Psoas muscle (tissue), 8 donors: Measurements from ENCODE around the gene SIGLEC14. TPM values are rescaled to one million over a fixed set of nuclear protein-coding genes. Genes with fewer than 3 reads are reported as not detected.
"Not testable (repeated sequence)": the region's sequence is repeated elsewhere in the genome, so short reads cannot be mapped to it uniquely, and the experiment has no call there.

Experiments
- ATAC-seq, 4 donors: fragments of 200-7000 bp; cut with Tn5 transposase; one replicate each; pipeline ENCODE4 v1.9.1; 2020; ENCODE audit warnings: moderate library complexity in 3 of 4, mild to moderate bottlenecking in 2 of 4
- DNase-seq, 2 donors: peaks; one replicate each; pipeline ENCODE4 v3.0.0-alpha.2; 2020
- H3K27ac ChIP-seq: fragments of 200-600 bp; one replicate; pipeline ENCODE4 v1.8.0; 2022
- H3K27me3 ChIP-seq, 3 donors: fragments of 200-600 bp in 1 of 3; one replicate each; pipeline versions ENCODE4 v1.6.1 to v1.8.0; 2013 to 2022; ENCODE audit warnings: low read length in 2 of 3, mild to moderate bottlenecking in 2 of 3, moderate library complexity in 1 of 3; ENCODE audit not compliant: insufficient read depth in 3 of 3
- H3K36me3 ChIP-seq, 2 donors: fragments of 200-600 bp in 1 of 2; one replicate each; pipeline versions ENCODE4 v1.6.1 to v1.8.0; 2013 to 2022; ENCODE audit warnings: low read depth in 1 of 2, mild to moderate bottlenecking in 1 of 2, moderate library complexity in 1 of 2; ENCODE audit not compliant: insufficient read depth in 1 of 2
- H3K4me1 ChIP-seq: fragments of 200-600 bp; one replicate; pipeline ENCODE4 v1.8.0; 2022
- H3K4me3 ChIP-seq: fragments of 200-600 bp; one replicate; pipeline ENCODE4 v1.8.0; 2022; ENCODE audit warnings: mild to moderate bottlenecking
- H3K9me3 ChIP-seq: fragments of 200-600 bp; one replicate; pipeline ENCODE4 v1.8.0; 2022
- WGBS, 3 donors: extraction: QIAGEN DNeasy Blood & Tissue Kit; methylation state at CpG; one replicate each; pipeline versions ENCODE4 v1.1.6 to v1.1.7; 2013; 5-methylcytosine and 5-hydroxymethylcytosine counted together
- intact Hi-C, 2 donors: fragments of 100-400 bp; cut with DNase I; formaldehyde crosslinking; loops; one replicate each; pipeline versions ENCODE4 v1.11.0 to v1.14.2; 2022
- polyA plus RNA-seq, 3 donors: library from polyadenylated mRNA; stranded (reverse); fragments of 200-250 nt; gene quantifications; one replicate each; pipeline ENCODE4 v1.2.3, GENCODE V29; 2013
- total RNA-seq, 4 donors: library from RNA; stranded (reverse); fragmentation: NEBNext Ultra II Directional in 2 of 4; extraction: Animal tissue kit (Norgen Biotek cat#: 25700) in 2 of 4; gene quantifications; one replicate each; pipeline versions ENCODE4 v1.2.1 to v1.2.4, GENCODE V29; 2021 to 2023
- TF ChIP-seq, protein P1 (sequence below): fragments of 200-600 bp; IDR thresholded peaks from one replicate; pipeline ENCODE4 v1.8.0; 2022; ENCODE audit warnings: antibody characterized with exemption
- donor health status: healthy with polysubstance abuse.
- donor health status: DM: no; HTN: no; CAD: no; lungs with moderate emphysema.
- donor health status: Bipolar disorder and iron deficiency.
- donor health status: healthy.
- donor health status: DM: yes; HTN: yes; CAD: no.
- donor health status: DM: no; HTN: no; CAD: no.
- donor health status: DM: no; HTN: no; CAD: no.
- donor health status: DM: yes; HTN: yes; CAD: no.

SIGLEC14 gene
- total and polyA plus RNA-seq, 7 donors = 0.07 to 1.9 (median 0.93) TPM

GRCh38 chr19:51640386-51640785 is 6.2 kb downstream of the SIGLEC14 start:
- no peaks in the 10 kb centered on the region for H3K4me1 ChIP-seq
- ATAC-seq (no peak), DNase-seq (no peak)
- H3K36me3 ChIP-seq = no peaks in the 10 kb centered on the region
- intact Hi-C loops = no loop called here
- no peaks in the 10 kb centered on the region for H3K9me3 ChIP-seq
- TF ChIP-seq, protein P1, sequence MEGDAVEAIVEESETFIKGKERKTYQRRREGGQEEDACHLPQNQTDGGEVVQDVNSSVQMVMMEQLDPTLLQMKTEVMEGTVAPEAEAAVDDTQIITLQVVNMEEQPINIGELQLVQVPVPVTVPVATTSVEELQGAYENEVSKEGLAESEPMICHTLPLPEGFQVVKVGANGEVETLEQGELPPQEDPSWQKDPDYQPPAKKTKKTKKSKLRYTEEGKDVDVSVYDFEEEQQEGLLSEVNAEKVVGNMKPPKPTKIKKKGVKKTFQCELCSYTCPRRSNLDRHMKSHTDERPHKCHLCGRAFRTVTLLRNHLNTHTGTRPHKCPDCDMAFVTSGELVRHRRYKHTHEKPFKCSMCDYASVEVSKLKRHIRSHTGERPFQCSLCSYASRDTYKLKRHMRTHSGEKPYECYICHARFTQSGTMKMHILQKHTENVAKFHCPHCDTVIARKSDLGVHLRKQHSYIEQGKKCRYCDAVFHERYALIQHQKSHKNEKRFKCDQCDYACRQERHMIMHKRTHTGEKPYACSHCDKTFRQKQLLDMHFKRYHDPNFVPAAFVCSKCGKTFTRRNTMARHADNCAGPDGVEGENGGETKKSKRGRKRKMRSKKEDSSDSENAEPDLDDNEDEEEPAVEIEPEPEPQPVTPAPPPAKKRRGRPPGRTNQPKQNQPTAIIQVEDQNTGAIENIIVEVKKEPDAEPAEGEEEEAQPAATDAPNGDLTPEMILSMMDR = no peak
- no peaks in the 10 kb centered on the region for H3K27me3 ChIP-seq
- 77 to 86% (median 80%) methylated on average over 3 of the region's 3 CpGs for WGBS, 3 donors
- no peak overlapping the region for H3K27ac ChIP-seq
- H3K4me3 ChIP-seq = no peak overlapping the region

GRCh38 chr19:51639916-51640315 is 6.7 kb downstream of the SIGLEC14 start:
- Histone ChIP-seq H3K4me1 (no peaks in the 10 kb centered on the region), H3K9me3 (no peaks in the 10 kb centered on the region), H3K27me3 (no peaks in the 10 kb centered on the region), H3K36me3 (no peaks in the 10 kb centered on the region), H3K4me3 (no peak overlapping the region), H3K27ac (no peak overlapping the region)
- TF ChIP-seq, protein P1 = no peak
- intact Hi-C loops = no loop called here
- 64 to 75% (median 69%) methylated on average over 4 of the region's 4 CpGs for WGBS, 3 donors
- no peak for DNase-seq
- no peak for ATAC-seq

- intact Hi-C loops = no loop called here
- Histone ChIP-seq H3K4me3 (no peak overlapping the region), H3K27ac (no peak overlapping the region), H3K4me1 (no peaks in the 10 kb centered on the region), H3K27me3 (no peaks in the 10 kb centered on the region), H3K9me3 (no peaks in the 10 kb centered on the region), H3K36me3 (no peaks in the 10 kb centered on the region)
- DNase-seq = no peak
- TF ChIP-seq, protein P1 = peak; percentile 8
- no peak for ATAC-seq
- 15 to 21% (median 19%) methylated on average over 5 of the region's 5 CpGs for WGBS, 3 donors
These were observed 9.2 kb downstream of the SIGLEC14 start for GRCh38 chr19:51637362-51637978.

GRCh38 chr19:51632126-51632525 is 14.5 kb downstream of the SIGLEC14 start:
- ATAC-seq (no peak), DNase-seq (no peak)
- Histone ChIP-seq H3K36me3 (no peaks in the 10 kb centered on the region), H3K9me3 (no peaks in the 10 kb centered on the region), H3K27ac (no peak overlapping the region), H3K4me1 (no peaks in the 10 kb centered on the region), H3K4me3 (no peak overlapping the region), H3K27me3 (peaks cover 0 to 3% (median 0%) of the 10 kb centered on the region in 3 donors)
- intact Hi-C loops = no loop called here
- WGBS, 3 donors = 63 to 84% (median 74%) methylated on average over 5 of the region's 5 CpGs
- TF ChIP-seq, protein P1 = no peak

GRCh38 chr19:51630315-51630714 is 16.3 kb downstream of the SIGLEC14 start, which contains the start of gene SIGLEC5:
Gene SIGLEC5 (minus strand): TSS chr19:51630401. CDS start chr19:51630335, 66 bp downstream.
- intact Hi-C loops, H3K36me3 ChIP-seq, H3K4me1 ChIP-seq, H3K4me3 ChIP-seq, ATAC-seq, H3K9me3 ChIP-seq, H3K27ac ChIP-seq, H3K27me3 ChIP-seq: not testable (repeated sequence)
- WGBS, 3 donors = 64 to 67% (median 66%) methylated on average over 6 to 9 of the region's 13 CpGs
- peak in 1 of 2 donors; percentile 30 for DNase-seq
